Endothelial cell of umbilical vein (primary cell): ENCODE data around the gene APOB. TPM values are rescaled to one million over a fixed set of nuclear protein-coding genes. Genes with fewer than 3 reads are reported as not detected.

Experiments
- BruUV-seq: library from RNA; stranded (reverse); fragments of 400-500 nt; replicated peaks from 2 replicates; lab custom pipeline; 2021; lab: Mats Ljungman, UMichigan
- CTCF ChIA-PET: fragments of 300-600, 350-600 bp; sonication (Branson Sonifier 250); formaldehyde crosslinking; loops from one replicate; lab custom pipeline; 2021; ENCODE audit warnings: antibody characterized with exemption, inconsistent platforms; lab: Charles Lee
- POLR2A ChIA-PET: fragments of 300-600, 350-600 bp; sonication (Branson Sonifier 250); formaldehyde crosslinking; loops from one replicate; lab custom pipeline; 2021; ENCODE audit warnings: antibody characterized with exemption, inconsistent platforms; lab: Charles Lee
- DNase-seq: peaks from one replicate; pipeline ENCODE4 v3.0.0-alpha.2; 2011; ENCODE audit warnings: low read depth, low spot score
- FAIRE-seq: peaks from 2 replicates; lab custom pipeline; 2011; peaks lifted over from hg19 to GRCh38; lab: Jason Lieb, UNC
- H2AFZ ChIP-seq: 2 replicates; pipeline ENCODE4 v1.6.0; 2012; ENCODE audit warnings: low read depth, low read length, control low read depth, inconsistent platforms
- H3K27ac ChIP-seq: 2 replicates; pipeline ENCODE4 v1.5.1; 2011; ENCODE audit warnings: low read depth, mild to moderate bottlenecking, control low read depth, low read length, moderate library complexity; ENCODE audit not compliant: insufficient read depth
- H3K27me3 ChIP-seq, 2 experiments: 2 replicates each; pipeline versions ENCODE4 v1.6.0 to v1.6.1; 2011; ENCODE audit warnings: low read length in 2 of 2, mixed read lengths in 1 of 2; ENCODE audit not compliant: control insufficient read depth in 2 of 2, insufficient read depth in 2 of 2
- H3K36me3 ChIP-seq, 2 experiments: 2 replicates in 1 of 2; 3 replicates in 1 of 2; pipeline ENCODE4 v1.5.1; 2011; ENCODE audit warnings: low read length in 2 of 2, mild to moderate bottlenecking in 1 of 2, moderate library complexity in 1 of 2; ENCODE audit not compliant: control insufficient read depth in 2 of 2, insufficient read depth in 2 of 2; ENCODE audit errors: extremely low read depth in 1 of 2
- H3K4me1 ChIP-seq: 3 replicates; pipeline ENCODE4 v1.5.1; 2011; ENCODE audit warnings: mild to moderate bottlenecking, low read length; ENCODE audit not compliant: control insufficient read depth, insufficient read depth; ENCODE audit errors: extremely low read depth
- H3K4me2 ChIP-seq: 2 replicates; pipeline ENCODE4 v1.6.1; 2011; ENCODE audit warnings: low read length, control low read depth, mixed read lengths; ENCODE audit not compliant: insufficient read depth
- H3K4me3 ChIP-seq, 3 experiments: fragments of 200-600 bp in 1 of 3; sonication (generic), shearing (Covaris generic) in 1 of 3; replicated peaks in 1 of 3; 2 replicates each; pipeline ENCODE4 v1.5.1; 2011 to 2016; ENCODE audit warnings: control low read depth in 3 of 3, low read length in 3 of 3, mild to moderate bottlenecking in 2 of 3, inconsistent platforms in 1 of 3, low read depth in 1 of 3, moderate library complexity in 1 of 3; ENCODE audit not compliant: insufficient read depth in 1 of 3
- H3K79me2 ChIP-seq: 2 replicates; pipeline ENCODE4 v1.6.0; 2012; ENCODE audit warnings: low read length, inconsistent platforms; ENCODE audit not compliant: control insufficient read depth, insufficient read depth
- H3K9ac ChIP-seq: replicated peaks from 2 replicates; pipeline ENCODE3; 2011; ENCODE audit warnings: low read length, control low read depth; ENCODE audit not compliant: insufficient read depth; ENCODE audit errors: extremely low read depth
- H3K9me1 ChIP-seq: replicated peaks from 3 replicates; pipeline ENCODE4 v1.6.0; 2011; ENCODE audit warnings: mild to moderate bottlenecking, low read length; ENCODE audit not compliant: control insufficient read depth, insufficient read depth; ENCODE audit errors: extremely low read depth
- H3K9me3 ChIP-seq: replicated peaks from 2 replicates; pipeline ENCODE4 v1.5.1; 2012; ENCODE audit warnings: low read length, inconsistent platforms; ENCODE audit not compliant: control insufficient read depth, insufficient read depth
- H4K20me1 ChIP-seq: replicated peaks from 2 replicates; pipeline ENCODE3; 2011; ENCODE audit warnings: mild to moderate bottlenecking, low read length; ENCODE audit not compliant: control insufficient read depth, insufficient read depth; ENCODE audit errors: extremely low read depth
- EZH2 ChIP-seq: IDR thresholded peaks from 2 replicates; pipeline ENCODE4 v1.6.1; 2012; ENCODE audit warnings: borderline replicate concordance, low read depth, mild to moderate bottlenecking, moderate library complexity, low read length, inconsistent platforms; ENCODE audit not compliant: severe bottlenecking
- FOS ChIP-seq: IDR thresholded peaks from 2 replicates; pipeline ENCODE4 v1.6.1; 2011; ENCODE audit warnings: mild to moderate bottlenecking, low read length, moderate library complexity, borderline replicate concordance; ENCODE audit not compliant: insufficient read depth
- GATA2 ChIP-seq: IDR thresholded peaks from 2 replicates; pipeline ENCODE4 v1.7.0; 2011; ENCODE audit warnings: low read depth, mild to moderate bottlenecking, moderate library complexity, mixed read lengths, low read length; ENCODE audit not compliant: insufficient read length, insufficient read depth
- JUN ChIP-seq: IDR thresholded peaks from 2 replicates; pipeline ENCODE4 v1.6.1; 2011; ENCODE audit warnings: borderline replicate concordance, low read depth; ENCODE audit not compliant: insufficient read length, insufficient read depth
- MAX ChIP-seq: IDR thresholded peaks from 2 replicates; pipeline ENCODE4 v1.6.1; 2011; ENCODE audit not compliant: insufficient read depth, insufficient read length
- MYC ChIP-seq: IDR thresholded peaks from one replicate; pipeline ENCODE4 v1.6.1; 2011; ENCODE audit warnings: mild to moderate bottlenecking, low read depth, low read length
- POLR2A ChIP-seq: IDR thresholded peaks from 2 replicates; pipeline ENCODE4 v1.6.1; 2012; ENCODE audit warnings: low read depth, mild to moderate bottlenecking, control low read depth, low read length
- POLR2AphosphoS5 ChIP-seq: IDR thresholded peaks from 2 replicates; pipeline ENCODE4 v1.6.1; 2012; ENCODE audit warnings: low read depth, mild to moderate bottlenecking, control low read depth, low read length, moderate library complexity; ENCODE audit not compliant: insufficient read depth
- dilution Hi-C: fragments of 300-500 bp; cut with MboI; formaldehyde crosslinking; loops from one replicate; pipeline ENCODE4 v1.15.0; 2019; ENCODE audit warnings: low sequenced_read_pairs; ENCODE audit not compliant: extremely low pct_ligation_motif_present
- intact Hi-C: fragments of 100-400 bp; cut with micrococcal nuclease; formaldehyde crosslinking; loops from one replicate; pipeline ENCODE4 v1.10.0; 2022
- polyA plus RNA-seq, 4 experiments: library from polyadenylated mRNA; depleted of rRNA in 3 of 4; stranded (reverse) in 3 of 4; unstranded in 1 of 4; fragments of >200 nt; gene quantifications; 2 replicates each; pipeline versions ENCODE4 v1.2.1 to v1.2.3, GENCODE V29; 2011 to 2012; ENCODE audit warnings: missing spikeins in 1 of 4
- total RNA-seq: library from RNA; stranded (reverse); gene quantifications from 2 replicates; pipeline ENCODE4 v1.2.3, GENCODE V29; 2021
- TF ChIP-seq, protein P1 (sequence below), 2 donors: IDR thresholded peaks; 1 replicate in 1 of 2; 2 replicates in 1 of 2; pipeline ENCODE4 v1.5.1; 2011; ENCODE audit warnings: low read length in 2 of 2, mild to moderate bottlenecking in 2 of 2, moderate library complexity in 2 of 2, control low read depth in 1 of 2, inconsistent platforms in 1 of 2, low read depth in 1 of 2; ENCODE audit not compliant: insufficient read depth in 1 of 2; ENCODE audit errors: extremely low read depth in 1 of 2

Gene APOB
- total and polyA plus RNA-seq, 2 donors (not counting 3 experiments of a cell fraction or from before 2014, with no cell fraction given) = 0.07 to 0.09 TPM

- Histone ChIP-seq H3K4me1 (no peaks in the 10 kb centered on the region), H3K9ac (no peak overlapping the region), H3K27ac (no peak overlapping the region), H3K4me2 (no peak overlapping the region), H2AFZ (no peak overlapping the region), H3K4me3 (no peak overlapping the region), H3K36me3 (no peaks in the 10 kb centered on the region), H3K9me3 (no peaks in the 10 kb centered on the region), H3K9me1 (no peaks in the 10 kb centered on the region), H3K79me2 (no peaks in the 10 kb centered on the region), H4K20me1 (no peaks in the 10 kb centered on the region), H3K27me3 (no peaks in the 10 kb centered on the region)
- ChIA-PET POLR2A (no interaction called here), CTCF (no interaction called here)
- TF ChIP-seq JUN (no peak), MAX (no peak), POLR2AphosphoS5 (no peak), EZH2 (no peak), FOS (no peak), POLR2A (no peak), GATA2 (no peak), MYC (no peak)
- TF ChIP-seq, protein P1, sequence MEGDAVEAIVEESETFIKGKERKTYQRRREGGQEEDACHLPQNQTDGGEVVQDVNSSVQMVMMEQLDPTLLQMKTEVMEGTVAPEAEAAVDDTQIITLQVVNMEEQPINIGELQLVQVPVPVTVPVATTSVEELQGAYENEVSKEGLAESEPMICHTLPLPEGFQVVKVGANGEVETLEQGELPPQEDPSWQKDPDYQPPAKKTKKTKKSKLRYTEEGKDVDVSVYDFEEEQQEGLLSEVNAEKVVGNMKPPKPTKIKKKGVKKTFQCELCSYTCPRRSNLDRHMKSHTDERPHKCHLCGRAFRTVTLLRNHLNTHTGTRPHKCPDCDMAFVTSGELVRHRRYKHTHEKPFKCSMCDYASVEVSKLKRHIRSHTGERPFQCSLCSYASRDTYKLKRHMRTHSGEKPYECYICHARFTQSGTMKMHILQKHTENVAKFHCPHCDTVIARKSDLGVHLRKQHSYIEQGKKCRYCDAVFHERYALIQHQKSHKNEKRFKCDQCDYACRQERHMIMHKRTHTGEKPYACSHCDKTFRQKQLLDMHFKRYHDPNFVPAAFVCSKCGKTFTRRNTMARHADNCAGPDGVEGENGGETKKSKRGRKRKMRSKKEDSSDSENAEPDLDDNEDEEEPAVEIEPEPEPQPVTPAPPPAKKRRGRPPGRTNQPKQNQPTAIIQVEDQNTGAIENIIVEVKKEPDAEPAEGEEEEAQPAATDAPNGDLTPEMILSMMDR (IDR thresholded peaks at IDR 0.05; ENCODE audit: extremely low read depth in 1 of 2, insufficient read depth in 1 of 2, low read depth in 1 of 2, low read length in 2 of 2) = no peak
- no TSS peak for BruUV-seq
- FAIRE-seq (no peak), DNase-seq (no peak)
- intact Hi-C loops = no loop called here
- dilution Hi-C loops = no loop called here
These were observed 30.6 kb downstream of the APOB start for GRCh38 chr2:21013043-21013816.
